HL-60 (cell line): Measurements from ENCODE around the gene TMEM108.

ENCODE experiments used
- DNase-seq, 2 experiments: peaks; one replicate each; pipeline ENCODE4 v3.0.0-alpha.2; 2010 to 2020; ENCODE audit warnings: low read depth in 1 of 2, low spot score in 1 of 2
- H3K27ac ChIP-seq: fragments of 250-450 bp; sonication (Bioruptor Pico); replicated peaks from 2 replicates; pipeline ENCODE4 v1.5.1; 2020; ENCODE audit warnings: mild to moderate bottlenecking, moderate library complexity
- H3K27me3 ChIP-seq: fragments of 250-450 bp; sonication (Bioruptor Pico); 2 replicates; pipeline ENCODE4 v1.5.1; 2021; ENCODE audit warnings: mild to moderate bottlenecking, moderate library complexity; ENCODE audit not compliant: insufficient read depth, poor library complexity, severe bottlenecking
- H3K4me3 ChIP-seq: replicated peaks from 2 replicates; pipeline ENCODE4 v1.5.1; 2011; ENCODE audit warnings: mild to moderate bottlenecking, control low read depth, low read length; ENCODE audit not compliant: insufficient read depth
- GABPA ChIP-seq: IDR thresholded peaks from 2 replicates; pipeline ENCODE4 v1.6.1; 2012; ENCODE audit warnings: low read depth
- POLR2AphosphoS5 ChIP-seq: IDR thresholded peaks from 2 replicates; pipeline ENCODE4 v1.6.1; 2012; ENCODE audit warnings: low read depth
- REST ChIP-seq: IDR thresholded peaks from 2 replicates; pipeline ENCODE4 v1.6.1; 2012; ENCODE audit warnings: low read depth; ENCODE audit not compliant: insufficient replicate concordance
- SPI1 ChIP-seq: IDR thresholded peaks from 2 replicates; pipeline ENCODE4 v1.6.1; 2012; ENCODE audit warnings: low read depth, mild to moderate bottlenecking, borderline replicate concordance
- TF ChIP-seq, protein P1 (sequence below): IDR thresholded peaks from one replicate; pipeline ENCODE4 v1.5.1; 2011; ENCODE audit warnings: low read length, control low read depth, inconsistent platforms; ENCODE audit not compliant: insufficient read depth

The TMEM108 gene

GRCh38 chr3:133400006-133400515 is 361.9 kb downstream of the TMEM108 start, which contains the start of gene BFSP2:
Gene BFSP2 (plus strand): TSS chr3:133400056. CDS start chr3:133400084, 28 bp downstream.
- H3K4me3 ChIP-seq: no peak within 1 kb of the TSS
- no peaks in the 10 kb centered on the region for H3K27me3 ChIP-seq
- no peak for DNase-seq
- no peak within 1 kb of the TSS for H3K27ac ChIP-seq
- TF ChIP-seq, protein P1, sequence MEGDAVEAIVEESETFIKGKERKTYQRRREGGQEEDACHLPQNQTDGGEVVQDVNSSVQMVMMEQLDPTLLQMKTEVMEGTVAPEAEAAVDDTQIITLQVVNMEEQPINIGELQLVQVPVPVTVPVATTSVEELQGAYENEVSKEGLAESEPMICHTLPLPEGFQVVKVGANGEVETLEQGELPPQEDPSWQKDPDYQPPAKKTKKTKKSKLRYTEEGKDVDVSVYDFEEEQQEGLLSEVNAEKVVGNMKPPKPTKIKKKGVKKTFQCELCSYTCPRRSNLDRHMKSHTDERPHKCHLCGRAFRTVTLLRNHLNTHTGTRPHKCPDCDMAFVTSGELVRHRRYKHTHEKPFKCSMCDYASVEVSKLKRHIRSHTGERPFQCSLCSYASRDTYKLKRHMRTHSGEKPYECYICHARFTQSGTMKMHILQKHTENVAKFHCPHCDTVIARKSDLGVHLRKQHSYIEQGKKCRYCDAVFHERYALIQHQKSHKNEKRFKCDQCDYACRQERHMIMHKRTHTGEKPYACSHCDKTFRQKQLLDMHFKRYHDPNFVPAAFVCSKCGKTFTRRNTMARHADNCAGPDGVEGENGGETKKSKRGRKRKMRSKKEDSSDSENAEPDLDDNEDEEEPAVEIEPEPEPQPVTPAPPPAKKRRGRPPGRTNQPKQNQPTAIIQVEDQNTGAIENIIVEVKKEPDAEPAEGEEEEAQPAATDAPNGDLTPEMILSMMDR: no peak
- no peak for TF ChIP-seq GABPA
- no peak for TF ChIP-seq SPI1
- no peak for TF ChIP-seq REST
- no peak for TF ChIP-seq POLR2AphosphoS5

- H3K4me3 ChIP-seq: no peak overlapping the region
- no peaks in the 10 kb centered on the region for H3K27me3 ChIP-seq
- no peak for TF ChIP-seq GABPA
- TF ChIP-seq, protein P1: no peak
- TF ChIP-seq POLR2AphosphoS5: no peak
- no peak for TF ChIP-seq SPI1
- no peak for TF ChIP-seq REST
- no peak for DNase-seq
- H3K27ac ChIP-seq: no peak overlapping the region
These were observed 363.4 kb downstream of the TMEM108 start for GRCh38 chr3:133401374-133402135.

DNA sequence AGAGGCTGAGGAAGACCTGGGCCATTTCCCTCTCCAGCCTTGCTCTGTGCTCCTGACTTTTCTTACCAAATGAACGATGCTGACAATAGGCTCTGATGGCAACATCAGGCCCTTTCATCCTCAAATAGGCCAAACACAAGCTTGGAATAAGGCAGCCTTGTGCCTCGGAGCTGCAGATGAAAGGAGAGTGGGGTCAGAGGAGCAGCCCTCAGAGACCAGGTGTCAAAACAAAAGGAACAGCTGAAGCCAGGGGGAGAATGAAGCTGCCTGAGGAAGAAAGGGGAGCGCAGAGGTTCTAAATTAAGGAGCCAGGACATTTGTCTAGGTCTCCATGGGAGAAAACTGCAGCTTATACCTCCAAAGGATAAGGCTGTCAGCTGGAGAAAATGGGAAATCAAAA is 366.7 kb downstream of the TMEM108 start:
- TF ChIP-seq GABPA (no peak), POLR2AphosphoS5 (no peak), REST (no peak)
- TF ChIP-seq, protein P1: no peak
- Histone ChIP-seq H3K27ac (no peak overlapping the region), H3K4me3 (no peak overlapping the region), H3K27me3 (peaks cover 2% of the 10 kb centered on the region)
- DNase-seq: no peak
